ENCODE measurements around the gene ZNF426.

ZNF426 gene

GRCh38 chr19:9494096-9494495, 44.3 kb downstream of the ZNF426 start:
- DNase-seq = no peak

DNA sequence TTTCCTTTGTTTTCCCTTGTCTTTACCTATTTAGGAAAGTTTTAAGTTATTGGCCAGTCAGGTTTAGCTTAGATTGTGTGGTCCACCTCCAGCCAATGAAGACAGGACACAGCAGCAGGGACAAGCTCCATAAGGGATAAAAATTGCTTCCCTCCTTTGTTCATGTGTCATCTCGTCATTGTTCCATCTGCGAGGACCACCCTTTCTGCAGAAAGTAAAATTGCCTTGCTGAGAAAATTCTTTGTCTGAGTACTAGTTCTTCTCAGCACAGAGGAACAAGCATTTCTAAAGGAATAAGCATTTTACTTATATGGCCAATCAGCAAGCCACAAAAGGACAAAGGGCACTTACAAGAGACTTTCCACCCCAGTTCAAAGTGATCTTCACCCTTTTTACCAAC, 51.4 kb downstream of the ZNF426 start:
- no peak for DNase-seq

GRCh38 chr19:9485140-9485539, 53.3 kb downstream of the ZNF426 start:
- DNase-seq = no peak

- DNase-seq = no peak
Measured at GRCh38 chr19:9474975-9475374, 63.5 kb downstream of the ZNF426 start.

Data from cortex of kidney (tissue), 1 donor.